HTERT RPE-1 (cell line): ENCODE results near the gene PNCK.

Source experiments
- in situ Hi-C: fragments of 300-500 bp; cut with MboI; formaldehyde crosslinking; loops from 4 replicates; pipeline ENCODE4 v1.14.3; 2020; ENCODE audit warnings: low sequenced_read_pairs

PNCK gene

GRCh38 chrX:153662266-153662665, 11.3 kb downstream of the PNCK start:
- in situ Hi-C loops, result no loop called here

- in situ Hi-C loops, result no loop called here
Observed at GRCh38 chrX:153659268-153659667, 14.3 kb downstream of the PNCK start.

DNA sequence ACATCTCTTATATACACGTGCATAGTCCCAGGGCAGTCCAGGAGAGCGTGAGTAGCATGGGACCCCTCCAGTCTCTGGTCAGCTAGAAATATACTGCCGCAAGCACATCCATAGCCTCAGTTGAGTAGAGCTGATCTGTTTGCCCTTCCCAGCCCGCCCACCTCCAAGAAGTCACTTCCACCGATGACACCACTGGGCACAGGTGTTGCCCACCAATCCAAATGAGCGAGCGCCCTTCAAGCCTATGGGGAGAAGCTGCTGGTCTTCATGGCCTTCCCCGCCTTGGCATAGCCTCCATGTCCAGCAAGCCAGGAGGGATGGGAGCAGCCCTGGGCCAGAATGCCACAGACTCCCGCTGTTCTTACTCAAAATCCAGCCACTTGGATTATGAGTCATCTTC, 16.5 kb downstream of the PNCK start:
- in situ Hi-C loops, result no loop called here

GRCh38 chrX:153653556-153653955, 20.1 kb downstream of the PNCK start:
- in situ Hi-C loops, result no loop called here

- in situ Hi-C loops, result no loop called here
Observed at GRCh38 chrX:153651540-153652079, 22.0 kb downstream of the PNCK start.

DNA sequence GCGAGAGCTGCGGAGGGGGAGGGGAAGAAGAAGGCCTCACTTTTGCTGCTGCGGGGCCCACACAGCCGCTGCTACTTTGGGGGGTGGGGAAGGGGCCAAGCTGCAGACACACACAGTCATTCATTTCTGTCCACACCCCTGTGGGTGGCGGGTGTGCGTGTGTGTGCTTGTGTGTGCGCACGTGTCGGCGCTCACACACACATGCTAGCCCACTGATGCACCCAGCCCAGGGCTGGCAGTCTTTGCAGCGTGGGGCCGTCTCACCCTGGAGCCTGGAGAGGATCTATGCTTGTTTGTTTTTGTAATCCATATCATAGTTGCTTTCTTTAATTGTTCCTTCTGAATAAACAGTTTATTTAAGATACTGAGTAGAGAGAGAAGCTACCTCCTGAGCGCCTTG, 22.7 kb downstream of the PNCK start:
- in situ Hi-C loops, result no loop called here

GRCh38 chrX:153649915-153650782, 23.5 kb downstream of the PNCK start:
- in situ Hi-C loops, result no loop called here

DNA sequence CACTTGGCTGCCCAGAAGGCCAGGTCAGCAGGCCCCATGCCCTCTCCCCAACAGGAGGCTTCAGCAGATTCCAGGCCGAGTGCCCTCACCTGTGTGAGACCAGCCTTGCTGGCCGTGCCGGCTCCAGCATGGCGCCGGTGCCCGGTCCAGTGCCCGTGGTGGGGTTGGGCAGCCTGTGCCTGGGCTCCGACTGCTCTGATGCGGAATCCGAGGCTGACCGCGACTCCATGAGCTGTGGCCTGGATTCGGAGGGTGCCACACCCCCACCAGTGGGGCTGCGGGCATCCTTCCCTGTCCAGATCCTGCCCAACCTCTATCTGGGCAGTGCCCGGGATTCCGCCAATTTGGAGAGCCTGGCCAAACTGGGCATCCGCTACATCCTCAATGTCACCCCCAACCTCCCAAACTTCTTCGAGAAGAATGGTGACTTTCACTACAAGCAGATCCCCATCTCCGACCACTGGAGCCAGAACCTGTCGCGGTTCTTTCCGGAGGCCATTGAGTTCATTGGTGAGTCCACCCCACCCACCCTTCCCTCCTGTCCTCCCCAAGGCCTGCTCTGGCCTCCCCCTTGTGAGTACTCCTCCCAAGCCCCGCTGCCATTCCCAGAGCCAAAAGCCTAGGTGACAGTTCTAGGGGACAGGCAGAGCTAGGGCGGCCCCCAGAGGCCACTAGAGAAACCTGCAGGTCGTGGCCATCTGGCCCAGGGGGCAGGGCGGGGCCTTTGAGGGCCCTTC, 24.3 kb downstream of the PNCK start:
- in situ Hi-C loops, result no loop called here

DNA sequence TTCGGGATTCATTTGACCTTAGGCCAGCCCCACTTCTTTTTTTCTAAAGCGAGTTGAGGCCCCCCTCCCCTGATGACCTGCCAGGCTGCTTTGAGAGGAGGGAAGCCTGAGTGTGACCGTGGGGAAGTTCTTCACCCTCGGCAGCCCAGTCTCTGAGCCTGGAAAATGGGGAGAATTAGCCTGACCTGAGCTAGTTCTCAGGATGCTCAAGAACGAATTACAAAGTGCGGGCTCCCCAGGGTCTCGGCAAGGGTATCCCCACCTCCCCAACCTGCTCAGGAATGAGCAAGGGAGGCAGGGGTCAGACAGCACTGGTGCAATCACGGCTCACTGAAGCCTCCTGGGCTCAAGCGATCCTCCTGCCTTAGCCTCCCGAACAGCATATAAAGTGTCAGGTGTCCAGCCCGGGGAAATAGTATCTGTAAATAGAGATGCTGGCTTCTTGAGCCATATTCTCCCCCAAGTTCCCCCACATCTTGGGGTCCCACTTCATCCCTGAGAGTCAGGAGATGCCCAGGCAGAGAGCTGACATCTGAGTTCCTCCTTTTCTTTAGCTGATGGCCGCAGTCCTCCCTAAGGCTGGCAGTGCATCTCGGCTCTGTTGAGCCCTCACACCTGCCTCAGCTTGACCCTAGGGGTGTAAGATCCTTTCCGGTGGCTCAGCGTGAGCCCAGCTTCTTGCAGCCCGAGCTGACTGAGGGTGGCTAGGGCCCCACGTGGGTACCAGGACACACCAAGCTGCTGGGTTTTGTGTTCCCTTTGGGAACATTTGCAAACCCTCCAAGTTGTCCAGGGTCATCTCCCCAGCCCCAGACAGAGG, 25.0 kb downstream of the PNCK start:
- in situ Hi-C loops, result no loop called here

- in situ Hi-C loops, result no loop called here
Observed at GRCh38 chrX:153647461-153648357, 25.9 kb downstream of the PNCK start.

GRCh38 chrX:153646620-153647373, 26.8 kb downstream of the PNCK start, which contains the start of gene DUSP9:
TSS of gene DUSP9 (plus strand) at chrX:153647203. CDS start at chrX:153647954, 751 bp downstream.
- in situ Hi-C loops, result no loop called here

GRCh38 chrX:153645921-153646488, 27.6 kb downstream of the PNCK start:
- in situ Hi-C loops, result no loop called here

DNA sequence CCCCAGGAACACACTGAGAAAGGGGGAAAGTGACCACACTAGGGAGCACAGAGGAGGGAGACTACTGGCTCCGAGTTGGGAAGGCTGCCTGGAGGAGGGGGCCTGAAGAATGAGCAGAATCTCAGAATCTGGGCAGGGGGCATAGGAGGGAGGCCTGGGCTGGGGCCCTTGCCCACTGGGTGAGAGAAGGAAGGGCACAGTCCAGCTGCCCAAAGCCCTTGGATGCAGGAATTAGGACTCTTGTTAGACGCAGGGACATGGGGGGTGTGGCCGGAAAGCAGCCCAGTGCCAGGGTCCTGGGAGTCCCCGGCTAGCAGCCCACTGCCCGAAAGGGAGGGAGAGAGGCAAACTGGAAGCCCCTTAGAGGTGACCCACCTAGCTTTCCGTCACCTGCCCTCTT, 28.5 kb downstream of the PNCK start:
- in situ Hi-C loops, result no loop called here

GRCh38 chrX:153644356-153645125, 29.1 kb downstream of the PNCK start:
- in situ Hi-C loops, result no loop called here

- in situ Hi-C loops, result no loop called here
Observed at GRCh38 chrX:153643431-153644351, 29.9 kb downstream of the PNCK start.

DNA sequence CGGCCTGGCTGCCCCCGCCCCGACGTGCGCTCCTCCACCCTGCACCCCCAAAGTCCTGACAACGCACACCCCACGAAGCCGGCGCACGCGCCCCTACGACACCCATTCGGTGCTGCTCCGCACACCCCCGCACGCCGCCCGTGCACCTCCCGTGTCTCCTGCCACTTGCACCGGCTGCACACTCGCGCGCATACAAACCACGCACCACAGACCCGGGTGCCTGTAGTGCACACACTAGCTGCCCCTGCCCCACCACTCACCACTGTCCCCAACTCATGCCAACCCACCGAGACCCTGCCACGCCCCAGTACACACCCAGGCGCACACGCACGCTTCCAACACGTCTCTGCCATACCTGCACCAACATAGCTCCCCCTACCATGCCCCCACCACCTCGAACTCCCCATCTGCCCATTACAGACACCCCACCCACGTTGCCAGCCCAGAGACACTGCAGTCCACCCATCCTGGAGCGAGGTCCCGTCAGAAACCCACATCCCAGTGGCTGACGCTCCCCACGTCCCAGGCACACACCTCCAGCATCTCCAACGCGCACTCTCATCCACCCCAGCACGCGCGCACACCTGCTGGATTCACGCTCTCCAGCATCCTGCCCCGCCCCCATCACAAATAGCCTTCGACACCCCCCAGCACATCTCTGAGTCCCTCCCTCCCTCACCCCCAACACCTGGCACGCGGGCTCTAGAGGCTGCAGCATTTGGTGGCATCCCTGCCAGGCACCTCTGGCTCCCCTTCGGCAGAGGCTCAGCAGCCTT, 30.8 kb downstream of the PNCK start:
- in situ Hi-C loops, result no loop called here
